ENCODE results near the gene GUCA2A.
"Not testable (repeated sequence)": the region's sequence is repeated elsewhere in the genome, so short reads cannot be mapped to it uniquely, and the experiment has no call there.

The GUCA2A gene

GRCh38 chr1:42164551-42165420 lies at the start of gene GUCA2A:
GUCA2A (minus strand) TSS chr1:42164745; CDS start chr1:42164712, 33 bp downstream.
- FAIRE-seq: no peak

- no peak for FAIRE-seq
Observed at GRCh38 chr1:42211224-42211623, 46.7 kb upstream of the GUCA2A start.

GRCh38 chr1:42210421-42211133 lies 46.0 kb upstream of the GUCA2A start:
- no peak for FAIRE-seq

- no peak for FAIRE-seq
Observed at GRCh38 chr1:42209526-42210251, 45.1 kb upstream of the GUCA2A start.

- FAIRE-seq: not testable (repeated sequence)
Observed at GRCh38 chr1:42206930-42207329, 42.4 kb upstream of the GUCA2A start.

GRCh38 chr1:42206164-42206563 lies 41.6 kb upstream of the GUCA2A start:
- FAIRE-seq: no peak

GRCh38 chr1:42201986-42202385 lies 37.4 kb upstream of the GUCA2A start:
- FAIRE-seq: no peak

- no peak for FAIRE-seq
Observed at GRCh38 chr1:42198251-42198650, 33.7 kb upstream of the GUCA2A start.

- FAIRE-seq: no peak
Observed at GRCh38 chr1:42195841-42196240, 31.3 kb upstream of the GUCA2A start.

GRCh38 chr1:42192106-42192505 lies 27.6 kb upstream of the GUCA2A start:
- no peak for FAIRE-seq

- FAIRE-seq: no peak
Observed at GRCh38 chr1:42191319-42191718, 26.8 kb upstream of the GUCA2A start.

- no peak for FAIRE-seq
Observed at GRCh38 chr1:42189931-42190853, 25.6 kb upstream of the GUCA2A start.

GRCh38 chr1:42186152-42186551 lies 21.6 kb upstream of the GUCA2A start:
- no peak for FAIRE-seq

- no peak for FAIRE-seq
Observed at GRCh38 chr1:42184616-42185015, 20.1 kb upstream of the GUCA2A start.

GRCh38 chr1:42183957-42184268 lies 19.4 kb upstream of the GUCA2A start:
- no peak for FAIRE-seq

GRCh38 chr1:42183210-42183956 lies 18.8 kb upstream of the GUCA2A start:
- FAIRE-seq: no peak

GRCh38 chr1:42181687-42182086 lies 17.1 kb upstream of the GUCA2A start:
- no peak for FAIRE-seq

- FAIRE-seq: no peak
Observed at GRCh38 chr1:42179900-42180329, 15.4 kb upstream of the GUCA2A start.

GRCh38 chr1:42179275-42179674 lies 14.7 kb upstream of the GUCA2A start:
- no peak for FAIRE-seq

- FAIRE-seq: no peak
Observed at GRCh38 chr1:42178249-42178648, 13.7 kb upstream of the GUCA2A start.

GRCh38 chr1:42177541-42177981 lies 13.0 kb upstream of the GUCA2A start:
- no peak for FAIRE-seq
